GM23248 (cell line): ENCODE results near the gene TUBG1.

Experiments used
- EZH2 ChIP-seq: fragments of 200-600 bp; sonication (generic); IDR thresholded peaks from 2 replicates; pipeline ENCODE4 v1.6.1; 2018; ENCODE audit warnings: antibody characterized with exemption, mild to moderate bottlenecking; ENCODE audit not compliant: insufficient read depth, poor library complexity, severe bottlenecking
- EZH2phosphoT487 ChIP-seq: fragments of 200-600 bp; sonication (generic); IDR thresholded peaks from 2 replicates; pipeline ENCODE4 v1.6.1; 2018; ENCODE audit warnings: antibody characterized with exemption, moderate library complexity, mild to moderate bottlenecking, low read depth; ENCODE audit not compliant: insufficient read depth

DNA sequence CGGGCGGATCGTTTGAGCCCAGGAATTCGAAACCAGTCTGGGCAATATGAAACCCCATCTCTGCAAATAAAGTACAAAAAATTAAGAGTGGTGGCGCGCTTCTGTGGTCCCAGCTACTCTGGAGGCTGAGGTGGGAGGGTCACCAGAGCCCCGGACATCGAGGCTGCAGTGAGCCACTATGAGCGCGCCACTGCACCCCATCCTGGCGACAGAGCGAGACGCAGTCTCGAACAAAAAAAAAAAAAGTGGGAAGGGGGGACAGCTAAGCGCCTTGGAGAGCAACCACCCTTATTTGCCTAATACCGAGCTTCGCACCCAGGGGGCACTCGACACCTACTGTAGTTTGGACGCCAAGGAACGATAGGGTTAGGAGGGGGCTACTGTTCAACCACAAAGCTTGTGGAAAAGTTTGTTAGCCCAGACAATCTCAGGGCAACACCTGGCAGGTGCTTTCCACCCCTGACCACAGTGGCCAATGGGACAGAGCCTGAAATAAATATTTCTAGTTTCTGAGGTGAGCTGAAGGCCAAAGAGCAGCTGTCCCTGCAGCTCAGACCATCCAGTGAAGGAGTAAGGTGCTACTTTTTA is 31.1 kb upstream of the TUBG1 start:
- no peak for TF ChIP-seq EZH2
- no peak for TF ChIP-seq EZH2phosphoT487
